Panc1 (cell line): Measurements from ENCODE around the gene ANAPC5.
"Not testable (repeated sequence)": the region's sequence is repeated elsewhere in the genome, so short reads cannot be mapped to it uniquely, and the experiment has no call there.

ENCODE experiments used
- CTCF ChIP-seq: fragments of 450-650 bp; IDR thresholded peaks from 2 replicates; pipeline ENCODE4 v1.5.1; 2017; ENCODE audit warnings: mild to moderate bottlenecking
- POLR2AphosphoS5 ChIP-seq: IDR thresholded peaks from 2 replicates; pipeline ENCODE4 v1.6.1; 2012; ENCODE audit warnings: mild to moderate bottlenecking, low read depth, low read length, moderate library complexity
- REST ChIP-seq, 2 experiments: IDR thresholded peaks; 2 replicates each; pipeline ENCODE4 v1.6.1; 2011 to 2012; ENCODE audit warnings: low read depth in 2 of 2, control low read depth in 1 of 2, low read length in 1 of 2, mild to moderate bottlenecking in 1 of 2, moderate library complexity in 1 of 2; ENCODE audit not compliant: insufficient read depth in 1 of 2
- SIN3A ChIP-seq: IDR thresholded peaks from 2 replicates; pipeline ENCODE4 v1.6.1; 2012; ENCODE audit warnings: low read depth, mild to moderate bottlenecking, low read length, moderate library complexity, borderline replicate concordance; ENCODE audit not compliant: insufficient read depth
- TCF7L2 ChIP-seq: IDR thresholded peaks from 2 replicates; pipeline ENCODE4 v1.6.1; 2011; ENCODE audit warnings: mild to moderate bottlenecking, low read depth, low read length, inconsistent platforms

- TF ChIP-seq SIN3A; CTCF; POLR2AphosphoS5; TCF7L2; REST (IDR thresholded peaks at IDR 0.05; ENCODE audit: insufficient read depth in 1 of 2, low read depth in 2 of 2, low read length in 1 of 2): not testable (repeated sequence)
These were observed 32.7 kb upstream of the ANAPC5 start for GRCh38 chr12:121384891-121385290.
